MG63 (cell line): ENCODE data around the gene PCGF3. TPM values are rescaled to one million over a fixed set of nuclear protein-coding genes. Genes with fewer than 3 reads are reported as not detected.
"Not testable (repeated sequence)": the region's sequence is repeated elsewhere in the genome, so short reads cannot be mapped to it uniquely, and the experiment has no call there.

ENCODE experiments used
- DNase-seq: peaks from one replicate; pipeline ENCODE4 v3.0.0-alpha.2; 2020
- H3K27me3 ChIP-seq: fragments of 250-450 bp; sonication (Bioruptor Pico); 2 replicates; pipeline ENCODE4 v1.5.1; 2020; ENCODE audit warnings: mild to moderate bottlenecking, moderate library complexity
- H3K36me3 ChIP-seq: fragments of 250-450 bp; sonication (Bioruptor Pico); 2 replicates; pipeline ENCODE4 v1.5.1; 2020; ENCODE audit warnings: mild to moderate bottlenecking, moderate library complexity
- H3K4me3 ChIP-seq: fragments of 250-450 bp; sonication (Bioruptor Pico); 2 replicates; pipeline ENCODE4 v1.5.1; 2020; ENCODE audit warnings: mild to moderate bottlenecking, moderate library complexity
- H3K9me3 ChIP-seq: fragments of 250-450 bp; sonication (Bioruptor Pico); 2 replicates; pipeline ENCODE4 v1.5.1; 2020; ENCODE audit warnings: mild to moderate bottlenecking, moderate library complexity
- total RNA-seq: library from RNA; depleted of rRNA; stranded (reverse); fragments of >200 nt; shearing (Covaris generic); gene quantifications from 2 replicates; pipeline ENCODE4 v1.2.3, GENCODE V29; 2014; ENCODE audit warnings: low replicate concordance

Gene PCGF3
- total RNA-seq, 1 experiment from 2014 or later, result 9.9 TPM

DNA sequence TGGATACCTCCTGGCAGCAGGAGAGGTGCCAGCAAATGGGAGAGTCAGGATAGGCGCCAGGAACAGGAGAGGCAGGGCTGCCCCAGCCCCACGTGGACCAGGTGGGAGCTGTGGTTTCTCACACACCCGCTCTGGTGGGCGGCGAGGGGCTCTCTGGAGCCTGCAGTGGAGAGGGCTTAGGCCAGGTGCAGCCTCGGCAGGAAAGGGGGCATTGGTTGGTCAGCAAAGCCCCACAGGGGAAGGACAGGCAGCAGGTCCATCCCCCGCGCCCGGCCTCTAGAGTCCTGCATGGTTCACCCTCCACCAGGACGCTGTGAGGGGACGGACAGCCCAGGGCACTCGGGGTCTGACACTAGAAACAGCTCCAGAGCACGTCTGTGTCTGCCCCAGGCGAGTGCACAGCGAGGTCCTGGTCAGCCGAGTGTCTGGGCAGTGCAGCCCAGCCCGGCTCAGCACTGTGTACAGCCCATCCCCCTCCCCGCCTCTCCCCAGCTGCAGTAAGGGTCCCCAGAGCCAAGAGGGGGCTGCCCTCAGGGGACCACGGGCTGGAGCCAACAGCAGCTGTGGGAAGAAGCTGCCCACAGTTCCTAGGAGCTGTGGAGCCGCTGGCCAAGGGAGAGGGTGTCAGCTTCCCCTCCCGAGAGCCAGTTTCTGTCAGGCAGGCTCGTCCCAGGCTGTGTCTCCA is 39.7 kb upstream of the PCGF3 start:
- DNase-seq, result no peak
- Histone ChIP-seq H3K4me3 (no peak overlapping the region), H3K9me3 (no peaks in the 10 kb centered on the region), H3K36me3 (no peaks in the 10 kb centered on the region), H3K27me3 (no peaks in the 10 kb centered on the region)

DNA sequence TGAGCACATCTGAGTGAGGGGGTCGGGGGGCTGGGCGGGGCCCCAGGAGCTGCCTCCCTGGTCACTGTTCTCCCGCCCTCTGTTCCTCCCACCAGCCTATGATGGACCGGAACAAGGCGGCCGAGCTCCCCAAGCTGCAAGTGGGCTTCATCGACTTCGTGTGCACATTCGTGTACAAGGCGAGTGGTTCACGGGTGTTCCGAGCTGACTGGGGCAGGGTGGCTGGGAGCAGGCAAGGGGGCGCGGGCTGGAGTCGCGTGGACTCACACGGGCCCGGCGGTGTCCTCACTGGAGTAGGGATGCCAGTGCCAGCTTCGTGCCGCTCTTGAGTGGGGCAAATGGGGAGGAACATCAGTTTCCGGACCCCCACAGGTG is 39.2 kb upstream of the PCGF3 start:
- Histone ChIP-seq H3K4me3 (no peak overlapping the region), H3K27me3 (no peaks in the 10 kb centered on the region), H3K36me3 (peaks cover 5% of the 10 kb centered on the region; the same call in 1 of the 2 replicates), H3K9me3 (no peaks in the 10 kb centered on the region)
- no peak for DNase-seq

DNA sequence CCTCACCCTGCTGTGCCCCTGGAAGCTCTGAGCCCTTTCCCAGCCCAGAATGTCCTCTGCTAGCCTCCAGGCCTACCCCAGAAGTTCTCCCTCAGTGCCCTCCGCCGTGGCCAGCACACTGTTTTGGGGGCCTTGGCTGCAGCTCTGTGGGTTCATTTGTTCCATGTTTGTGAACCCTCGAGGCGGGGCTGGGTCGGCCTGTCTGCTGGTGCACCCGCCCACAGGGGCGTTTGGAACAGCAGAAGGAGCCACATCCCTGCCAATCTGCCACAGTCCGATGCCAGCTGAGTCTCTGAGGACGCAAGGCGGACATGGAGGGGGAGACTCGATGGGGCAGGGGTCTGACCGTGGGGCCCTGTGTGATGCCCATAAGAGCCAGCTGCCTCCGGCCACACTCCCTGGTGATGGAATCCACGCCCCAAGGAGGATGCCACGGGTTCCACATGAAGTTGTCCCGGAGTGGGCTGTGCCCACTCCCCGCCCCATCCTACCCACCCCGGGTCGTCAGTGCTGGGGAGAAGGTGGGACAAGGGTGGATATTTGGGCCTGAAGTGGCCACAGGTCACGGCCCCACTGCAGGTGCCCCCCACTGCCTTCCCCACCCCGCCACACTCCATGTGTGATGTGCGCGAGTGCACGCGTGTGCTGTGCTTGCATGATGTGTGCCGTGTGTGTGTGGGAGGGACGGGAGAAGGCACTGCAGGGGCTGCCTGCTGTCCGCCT is 38.6 kb upstream of the PCGF3 start:
- no peak for DNase-seq
- Histone ChIP-seq H3K36me3 (peaks cover 10% of the 10 kb centered on the region; the same call in 1 of the 2 replicates), H3K27me3 (no peaks in the 10 kb centered on the region), H3K9me3 (no peaks in the 10 kb centered on the region), H3K4me3 (no peak overlapping the region)

DNA sequence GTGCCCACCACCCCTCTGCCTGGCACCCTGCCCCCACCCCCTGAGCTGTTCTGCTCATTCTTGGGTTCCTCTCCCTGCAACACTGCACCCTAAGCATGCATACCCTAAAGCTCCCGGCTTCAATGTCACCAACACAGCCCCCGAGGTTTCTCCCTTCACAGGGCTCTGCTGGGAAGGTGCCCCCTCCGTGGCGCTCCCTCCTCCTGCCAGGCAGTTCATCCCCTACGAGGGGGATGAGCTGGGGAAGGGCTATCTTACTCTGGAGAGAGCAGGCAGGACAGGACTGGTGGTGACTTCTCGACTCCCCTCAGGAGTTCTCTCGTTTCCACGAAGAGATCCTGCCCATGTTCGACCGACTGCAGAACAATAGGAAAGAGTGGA is 38.1 kb upstream of the PCGF3 start:
- no peaks in the 10 kb centered on the region for H3K9me3 ChIP-seq
- peaks cover 14% of the 10 kb centered on the region for H3K36me3 ChIP-seq
- DNase-seq, result no peak
- H3K27me3 ChIP-seq, result no peaks in the 10 kb centered on the region
- H3K4me3 ChIP-seq, result no peak overlapping the region

DNA sequence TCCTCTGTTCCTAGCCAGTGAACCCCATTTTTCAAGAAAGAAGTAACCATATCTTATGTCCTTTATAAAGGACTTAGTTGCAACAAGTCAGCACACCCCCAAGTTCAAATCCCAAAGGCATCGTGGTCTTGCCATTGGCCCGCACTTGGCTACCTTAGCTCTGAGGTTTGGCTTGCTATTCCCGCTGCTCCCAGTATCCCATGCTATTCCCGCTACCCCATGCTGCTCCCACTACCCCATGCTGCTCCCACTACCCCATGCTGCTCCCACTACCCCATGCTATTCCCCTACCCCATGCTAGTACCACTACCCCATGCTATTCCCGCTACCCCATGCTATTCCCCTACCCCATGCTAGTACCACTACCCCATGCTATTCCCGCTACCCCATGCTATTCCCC is 37.4 kb upstream of the PCGF3 start:
- peaks cover 20% of the 10 kb centered on the region for H3K36me3 ChIP-seq
- not testable (repeated sequence) for H3K9me3 ChIP-seq, H3K4me3 ChIP-seq, H3K27me3 ChIP-seq, DNase-seq

DNA sequence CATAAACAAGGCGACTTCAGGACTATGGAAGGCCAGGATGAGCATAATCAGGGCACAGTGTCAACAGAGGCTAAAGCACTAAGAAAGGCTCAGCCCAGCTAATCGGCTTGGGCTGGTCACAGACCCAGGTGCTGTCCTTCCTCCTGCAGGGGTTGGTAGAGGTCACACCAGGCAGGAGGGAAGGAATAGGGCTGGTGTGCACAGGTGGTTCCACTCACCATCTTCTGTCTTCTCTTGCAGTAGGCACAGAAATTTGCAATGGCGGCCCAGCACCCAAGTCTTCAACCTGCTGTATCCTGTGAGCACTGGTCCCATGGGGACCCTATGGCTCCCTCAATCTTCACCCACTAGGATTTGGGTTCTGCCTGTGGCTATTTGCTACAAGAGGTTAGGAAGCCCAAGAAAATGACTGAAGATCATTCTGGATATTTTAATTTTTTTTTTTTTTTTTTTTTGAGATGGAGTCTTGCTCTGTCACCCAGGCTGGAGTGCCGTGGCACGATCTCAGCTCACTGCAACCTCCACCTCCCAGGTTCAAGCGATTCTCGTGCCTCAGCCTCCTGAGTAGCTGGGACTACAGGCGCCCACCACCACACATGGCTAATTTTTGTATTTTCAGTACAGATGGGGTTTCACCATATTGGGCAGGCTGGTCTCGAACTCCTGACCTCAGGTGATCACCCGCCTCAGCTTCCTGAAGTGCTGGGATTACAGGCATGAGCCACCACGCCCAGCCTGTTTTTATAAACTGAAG is 35.6 kb upstream of the PCGF3 start:
- H3K9me3 ChIP-seq, DNase-seq, H3K4me3 ChIP-seq, H3K27me3 ChIP-seq: not testable (repeated sequence)
- peaks cover 21% of the 10 kb centered on the region for H3K36me3 ChIP-seq

DNA sequence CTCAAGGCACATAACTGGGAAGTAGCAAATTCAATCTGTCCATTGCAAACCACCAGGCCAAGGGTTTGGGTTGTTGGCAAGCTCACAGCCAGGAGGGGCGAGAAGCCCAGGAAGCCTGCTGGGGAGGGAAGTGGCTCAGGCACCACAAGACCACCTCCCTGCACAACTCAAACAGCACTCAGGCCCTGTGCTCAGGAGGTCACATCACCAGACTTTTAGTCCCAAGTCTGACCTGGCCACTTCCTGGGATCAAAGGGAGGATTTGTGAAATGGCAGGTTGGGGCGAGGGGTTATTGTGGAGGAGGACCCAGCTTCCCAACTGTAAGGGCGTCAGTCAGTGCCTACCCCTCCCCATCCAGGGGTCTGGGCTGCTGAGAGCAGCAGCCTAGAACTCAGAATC is 33.9 kb upstream of the PCGF3 start:
- DNase-seq, result no peak

DNA sequence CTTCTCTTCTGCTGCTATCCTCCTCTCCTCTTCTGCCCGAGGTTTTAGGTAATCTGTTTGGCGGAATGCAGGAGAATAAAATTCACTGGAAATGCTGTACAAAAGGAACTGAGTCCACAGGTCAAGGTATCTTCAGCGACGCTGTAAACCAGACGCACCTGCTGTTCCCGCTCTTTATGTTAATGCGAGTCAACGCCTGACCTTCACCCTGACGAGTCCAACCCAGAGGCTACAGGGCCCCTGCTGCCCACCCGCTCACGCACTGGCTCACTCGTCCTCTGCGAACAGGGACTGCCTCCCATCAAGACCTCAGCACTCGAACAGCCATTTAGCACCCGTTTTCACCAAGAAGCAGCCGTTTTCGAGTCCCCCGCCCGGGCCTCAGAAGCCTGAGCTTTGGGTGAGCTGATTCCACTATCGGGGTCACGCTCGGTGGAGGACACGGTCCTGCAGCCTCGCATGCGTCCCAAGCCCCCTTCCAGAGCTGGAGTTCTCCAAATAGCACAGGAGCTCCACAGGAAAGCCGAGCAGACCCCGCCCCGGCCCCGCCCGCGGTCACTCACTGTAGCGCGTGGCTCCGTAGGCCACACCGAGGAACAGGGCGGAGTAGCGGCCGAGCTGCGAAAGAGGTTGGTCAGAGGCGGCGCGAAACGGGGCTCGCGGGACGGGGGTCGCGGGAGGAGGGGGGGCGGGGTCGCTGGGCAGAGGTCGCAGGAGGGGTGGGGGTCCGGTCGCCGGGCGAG is 32.1 kb upstream of the PCGF3 start:
- H3K9me3 ChIP-seq, result no peaks in the 10 kb centered on the region
- peak; percentile 38 for DNase-seq

More for the DNA sequence above, 33.9 kb upstream of the PCGF3 start:
- Histone ChIP-seq H3K4me3 (no peak overlapping the region), H3K27me3 (no peaks in the 10 kb centered on the region), H3K9me3 (no peaks in the 10 kb centered on the region), H3K36me3 (peaks cover 21% of the 10 kb centered on the region)

DNA sequence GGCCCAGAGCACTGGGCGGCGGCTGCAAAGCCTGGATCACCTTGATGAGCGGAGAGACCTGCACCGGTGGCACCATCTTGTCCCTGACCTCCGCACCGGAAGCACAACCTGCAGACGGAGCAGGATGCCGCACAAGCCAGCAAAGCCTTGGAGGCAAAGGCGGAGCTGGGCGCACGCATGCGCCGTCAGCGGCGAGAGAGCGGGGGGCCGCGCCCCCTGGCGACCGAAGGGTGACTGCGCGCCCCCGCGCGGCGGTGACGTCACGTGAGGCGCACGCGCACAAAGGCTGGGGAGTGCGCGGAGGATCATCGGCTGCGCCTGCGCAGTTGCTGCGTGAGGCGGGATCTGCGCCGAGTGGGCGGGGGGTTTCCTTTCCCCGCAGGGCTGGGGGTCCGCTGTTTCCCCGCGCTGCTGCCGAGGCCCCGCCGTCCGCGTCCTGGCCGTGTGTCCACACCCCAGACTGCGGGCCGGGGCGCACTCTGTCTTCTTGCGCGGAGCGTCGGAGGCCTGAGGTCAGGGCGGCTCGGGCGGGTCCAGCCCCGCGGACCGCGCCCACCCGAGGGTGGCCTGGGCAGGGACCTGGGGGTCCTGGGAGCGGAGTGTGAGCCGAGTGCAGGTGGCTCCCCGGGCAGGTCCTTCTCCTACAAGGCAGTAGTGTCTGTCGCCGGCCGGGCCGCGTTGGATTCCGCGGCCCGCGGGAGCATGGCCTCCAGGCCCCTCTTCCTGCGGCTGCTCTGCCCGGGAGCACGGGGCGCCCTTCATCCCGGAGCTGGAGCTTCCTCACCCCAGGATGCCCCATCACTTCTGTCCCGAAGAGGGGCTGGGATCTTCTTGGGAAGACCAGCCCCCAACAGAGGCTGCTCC is 31.2 kb upstream of the PCGF3 start, which contains the start of the genes ATP5ME and MYL5:
Gene ATP5ME, minus strand, starts transcription at position 105 of the 864 bp plus-strand sequence. Its CDS starts 29 bp downstream, at position 76.
Gene MYL5, plus strand, starts transcription at position 371 of the 864 bp plus-strand sequence. CDS start 3,485 bp downstream, outside the sequence.
- H3K4me3 ChIP-seq, result peak within 1 kb of the TSS; percentile 76
- peak; percentile 90 for DNase-seq
- peaks cover 21% of the 10 kb centered on the region for H3K36me3 ChIP-seq
- no peaks in the 10 kb centered on the region for H3K9me3 ChIP-seq
- no peaks in the 10 kb centered on the region for H3K27me3 ChIP-seq

More for the DNA sequence above, 32.1 kb upstream of the PCGF3 start:
- H3K4me3 ChIP-seq, result peak overlapping the region; percentile 76
- H3K36me3 ChIP-seq, result peaks cover 21% of the 10 kb centered on the region
- H3K27me3 ChIP-seq, result no peaks in the 10 kb centered on the region

DNA sequence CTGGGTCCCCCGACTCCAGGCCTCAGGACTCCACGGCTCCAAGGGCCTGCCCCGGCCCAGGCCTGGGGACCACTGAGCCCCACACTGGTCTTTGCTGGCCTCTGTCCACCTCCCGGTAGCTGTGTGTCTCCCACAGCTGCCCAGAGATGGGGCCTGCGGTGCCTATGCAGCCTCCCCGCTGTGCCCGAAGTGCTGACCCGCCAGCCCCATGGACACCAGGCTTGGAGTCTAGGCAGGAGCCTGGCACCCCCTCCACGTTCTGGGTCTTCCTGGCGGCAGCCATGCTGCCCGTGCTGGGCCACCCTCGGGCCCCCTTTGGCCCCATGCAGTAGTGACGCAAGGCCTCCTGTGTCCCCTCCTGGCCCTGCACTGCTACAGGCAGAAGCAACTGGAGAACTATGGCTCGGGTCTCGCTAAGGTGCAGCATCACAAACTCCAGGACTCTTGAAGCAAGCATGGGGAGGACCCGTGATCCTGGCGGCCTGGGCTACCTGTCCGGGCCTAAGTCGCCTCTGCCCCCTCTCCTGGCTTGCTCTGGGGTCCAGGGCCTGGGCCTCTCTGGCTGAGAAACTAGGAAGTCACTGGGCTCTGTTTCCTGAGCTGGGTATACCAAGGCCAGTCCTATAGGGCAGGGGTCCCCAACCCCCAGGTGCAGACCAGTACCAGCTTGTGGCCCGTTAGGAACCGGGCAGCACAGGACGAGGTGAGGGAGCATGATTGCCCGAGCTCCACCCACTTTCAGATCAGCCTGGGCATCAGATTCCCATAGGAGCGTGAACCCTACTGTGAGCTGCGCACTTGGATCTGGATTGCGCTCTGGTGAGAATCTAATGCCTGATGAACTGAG is 30.4 kb upstream of the PCGF3 start:
- peaks cover 21% of the 10 kb centered on the region for H3K36me3 ChIP-seq
- H3K27me3 ChIP-seq, result no peaks in the 10 kb centered on the region
- DNase-seq, result no peak
- no peaks in the 10 kb centered on the region for H3K9me3 ChIP-seq
- peak overlapping the region; percentile 76 for H3K4me3 ChIP-seq

DNA sequence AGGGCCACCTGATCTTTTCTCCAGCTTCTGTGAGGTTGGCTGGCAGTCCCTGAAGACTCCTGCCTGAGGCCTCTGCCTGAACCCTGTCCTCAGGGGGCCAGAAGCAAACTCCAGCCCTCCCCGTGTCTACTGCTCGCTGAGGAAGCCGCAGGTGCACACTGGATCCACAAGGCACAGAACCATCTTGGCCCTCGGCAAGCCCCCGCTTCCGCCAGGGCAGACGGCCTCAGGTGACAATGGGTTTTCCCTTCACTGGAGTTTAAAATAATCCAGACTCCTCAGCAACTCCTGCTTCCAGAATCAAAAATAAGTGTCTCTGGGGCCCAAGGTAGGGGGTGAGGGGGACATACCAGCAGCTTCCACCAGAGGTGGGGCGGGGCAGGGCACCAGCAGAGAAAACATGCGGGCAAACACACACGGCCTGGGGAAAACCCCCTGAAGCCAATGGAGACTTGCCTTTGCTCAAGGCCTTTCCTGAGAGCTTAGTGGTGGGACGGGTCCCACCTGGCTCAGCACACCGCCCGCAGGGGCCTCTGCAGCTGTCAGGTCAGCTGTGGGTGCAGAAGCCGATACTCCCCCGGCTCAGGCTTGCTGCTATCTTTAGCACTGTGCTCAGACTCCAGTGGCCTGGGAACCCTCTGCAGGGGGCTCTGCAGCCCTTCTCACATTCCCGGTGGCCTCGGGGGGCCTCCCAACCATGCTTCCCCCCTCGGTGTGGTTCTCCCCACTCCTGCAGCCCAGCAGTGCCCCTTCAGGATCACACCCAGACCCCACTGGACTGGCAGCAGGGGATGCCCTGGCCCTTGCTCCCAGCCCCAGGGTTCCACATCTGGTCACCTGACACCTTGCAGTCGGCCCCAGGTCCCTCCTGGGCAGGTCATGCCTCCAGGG is 29.4 kb upstream of the PCGF3 start:
- Histone ChIP-seq H3K9me3 (no peaks in the 10 kb centered on the region), H3K4me3 (no peak overlapping the region), H3K36me3 (peaks cover 18% of the 10 kb centered on the region), H3K27me3 (no peaks in the 10 kb centered on the region)
- DNase-seq, result no peak

DNA sequence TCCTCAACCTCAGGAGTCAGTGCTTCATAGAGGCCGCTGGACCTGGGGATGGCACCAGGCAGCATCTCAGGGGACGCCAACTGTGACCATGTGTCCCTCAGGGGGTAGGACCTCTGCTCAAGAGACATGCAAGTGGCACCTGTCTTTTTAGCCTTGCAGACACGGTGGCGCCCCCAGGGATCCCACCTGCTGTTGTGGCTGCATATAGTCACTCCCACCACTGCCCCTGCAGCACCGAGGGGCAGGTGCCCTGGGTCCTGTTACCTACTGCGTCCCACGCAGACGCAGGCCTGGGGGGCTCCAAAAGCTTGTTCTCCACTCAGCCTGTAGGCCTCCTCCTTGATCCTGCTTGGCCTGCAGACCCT is 28.8 kb upstream of the PCGF3 start:
- no peaks in the 10 kb centered on the region for H3K27me3 ChIP-seq
- no peak for DNase-seq

DNA sequence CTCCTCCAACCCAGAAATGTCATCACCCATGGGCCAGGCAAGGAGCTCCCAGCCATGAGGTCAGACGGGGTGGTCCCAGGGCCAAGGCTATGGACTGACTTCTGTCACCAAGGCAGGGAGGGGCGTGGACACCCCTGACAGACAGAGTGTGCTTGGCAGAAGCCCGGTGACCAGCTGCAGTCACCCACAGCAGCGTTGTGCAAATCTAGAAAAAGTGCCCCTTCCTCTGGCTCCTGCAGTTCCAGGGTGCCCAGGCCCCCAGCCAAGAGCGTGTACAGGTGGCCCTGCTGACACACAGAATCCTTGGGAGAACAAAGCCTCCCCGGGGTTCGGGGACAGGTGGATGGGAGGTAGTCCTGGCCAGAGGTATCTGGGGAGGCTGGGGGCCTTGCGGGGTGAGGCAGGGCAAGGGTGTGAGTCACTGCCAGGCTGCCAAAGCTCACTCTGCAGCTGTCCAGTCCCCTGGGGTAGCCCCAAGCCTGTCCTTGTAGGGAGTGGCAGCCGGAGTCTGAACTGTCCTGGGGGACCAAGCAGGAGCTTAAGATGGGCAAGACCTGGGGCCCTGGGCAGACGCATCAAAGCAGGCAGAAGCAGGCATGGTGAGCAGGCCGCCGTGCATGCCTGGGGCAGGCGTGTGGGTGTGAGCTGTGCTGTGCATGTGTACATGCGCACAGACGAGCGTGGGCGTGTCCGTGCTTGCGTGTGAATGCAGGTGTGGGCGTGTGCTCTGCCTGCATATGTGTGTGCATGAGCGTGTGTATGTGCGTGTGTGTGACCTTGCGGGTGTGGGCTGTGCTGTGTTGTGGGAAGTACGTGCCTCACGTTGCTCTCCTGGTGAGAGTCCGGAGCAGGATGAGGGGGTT is 28.0 kb upstream of the PCGF3 start:
- DNase-seq, result no peak
- no peak overlapping the region for H3K4me3 ChIP-seq

More for the DNA sequence above, 28.8 kb upstream of the PCGF3 start:
- Histone ChIP-seq H3K36me3 (peaks cover 12% of the 10 kb centered on the region), H3K9me3 (no peaks in the 10 kb centered on the region), H3K4me3 (no peak overlapping the region)

More for the DNA sequence above, 28.0 kb upstream of the PCGF3 start:
- Histone ChIP-seq H3K36me3 (peaks cover 6% of the 10 kb centered on the region), H3K27me3 (no peaks in the 10 kb centered on the region), H3K9me3 (no peaks in the 10 kb centered on the region)
